ENCODE measurements around the gene OR8H1.

Gene OR8H1

GRCh38 chr11:56292154-56292553, at the start of gene OR8H1:
TSS of gene OR8H1 (minus strand) at chr11:56292254. CDS start at chr11:56291062, 1,192 bp downstream.
- no peak for DNase-seq

- no peak for DNase-seq
These were observed 48.2 kb upstream of the OR8H1 start for GRCh38 chr11:56340289-56340688.

DNA sequence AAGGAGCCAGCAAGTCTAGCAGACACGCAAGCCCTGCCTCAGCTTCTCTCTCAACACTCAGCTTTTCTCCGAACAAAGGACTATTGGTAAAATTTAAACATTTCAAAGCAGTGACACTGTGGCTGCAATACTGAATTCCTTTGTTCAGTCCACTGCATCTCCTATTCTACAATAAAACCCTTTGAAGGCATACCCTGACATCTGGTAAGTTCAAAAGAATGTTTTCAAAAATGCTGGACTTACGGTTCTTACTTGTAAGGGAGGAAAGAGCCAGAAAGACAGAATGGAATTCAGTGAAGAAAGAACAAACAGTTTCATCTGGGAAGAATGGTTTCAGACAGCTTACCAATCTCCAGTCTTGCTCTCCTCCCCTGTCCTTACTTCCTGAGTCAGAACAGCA, 41.1 kb upstream of the OR8H1 start:
- no peak for DNase-seq

DNA sequence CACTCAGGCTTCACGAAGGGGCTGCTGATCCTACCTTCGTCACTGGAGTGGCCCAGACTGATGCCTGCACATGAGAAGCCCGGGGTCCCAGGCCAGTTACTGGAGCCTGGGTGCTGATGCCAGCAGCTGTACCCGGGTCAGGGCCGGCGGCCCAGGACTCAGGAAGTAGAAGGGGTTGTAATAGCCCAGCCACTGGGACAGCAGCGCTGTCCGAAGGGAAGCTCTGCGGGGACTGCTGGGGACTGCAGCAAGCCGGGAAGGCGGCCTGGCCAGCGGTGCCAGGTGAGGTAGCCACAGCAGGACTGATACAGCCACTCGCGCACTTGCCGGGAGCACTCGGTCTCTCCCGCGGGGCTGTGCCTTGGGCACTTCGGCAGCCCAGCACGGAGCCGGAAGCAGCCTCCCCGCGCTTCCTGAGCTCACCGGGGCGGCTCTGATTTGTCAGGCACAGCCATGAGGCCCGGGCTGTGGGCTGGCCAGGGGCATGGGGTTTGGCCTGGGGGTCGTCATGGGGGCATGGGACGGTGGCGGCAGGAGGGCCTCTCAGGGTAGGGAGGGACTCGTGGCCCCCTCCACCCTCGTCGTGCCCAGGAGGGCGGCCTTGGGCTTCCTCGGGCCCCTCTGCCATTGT, 39.9 kb upstream of the OR8H1 start:
- no peak for DNase-seq

DNA sequence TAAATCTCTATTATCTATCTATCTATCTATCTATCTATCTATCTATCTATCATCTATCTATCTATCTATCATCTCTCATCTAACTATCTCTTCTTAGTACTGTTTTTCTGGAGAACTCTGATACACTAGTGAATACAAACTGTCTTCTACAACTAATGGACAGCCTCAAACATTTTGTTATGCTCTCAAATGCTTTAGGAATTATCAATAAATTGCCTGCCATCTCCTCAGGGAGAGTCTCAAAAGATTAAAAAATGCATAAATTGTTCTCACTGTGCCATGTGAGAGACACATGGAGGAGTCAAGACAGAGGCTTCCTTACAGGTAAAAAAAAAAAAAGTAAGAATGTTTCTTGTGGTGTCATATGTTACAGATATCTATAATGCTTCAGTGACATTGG, 22.8 kb upstream of the OR8H1 start, which contains the start of gene OR8K3:
OR8K3 (plus strand) TSS at position 301 of the 400 bp plus-strand sequence. CDS start 3,163 bp downstream, outside the sequence.
- no peak for DNase-seq

GRCh38 chr11:56307836-56308235, 15.8 kb upstream of the OR8H1 start:
- no peak for DNase-seq

- DNase-seq: no peak
These were observed 4.8 kb upstream of the OR8H1 start for GRCh38 chr11:56296898-56297297.

DNA sequence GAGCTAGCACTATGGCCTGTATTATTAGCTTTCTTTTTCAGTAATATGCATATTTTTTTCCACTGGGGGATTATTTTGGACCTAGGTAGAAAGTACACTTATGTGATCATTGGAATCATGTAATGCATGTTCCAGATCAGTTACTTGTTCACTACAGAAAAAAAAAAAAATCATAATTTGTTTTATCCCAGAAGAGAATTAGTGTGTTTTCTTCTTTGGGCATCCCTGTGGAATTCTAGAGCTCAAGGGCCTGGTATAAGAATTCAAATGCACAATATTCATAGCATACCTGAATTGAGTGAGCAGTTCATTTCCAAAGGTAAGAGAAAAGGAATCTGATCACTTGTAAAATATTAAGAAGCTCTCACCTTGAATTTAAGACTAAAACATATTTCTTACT, 18.2 kb downstream of the OR8H1 start, which contains the start of gene OR5T1:
OR5T1 (plus strand) TSS at position 301 of the 400 bp plus-strand sequence. CDS start 1,485 bp downstream, outside the sequence.
- no peak for DNase-seq

DNA sequence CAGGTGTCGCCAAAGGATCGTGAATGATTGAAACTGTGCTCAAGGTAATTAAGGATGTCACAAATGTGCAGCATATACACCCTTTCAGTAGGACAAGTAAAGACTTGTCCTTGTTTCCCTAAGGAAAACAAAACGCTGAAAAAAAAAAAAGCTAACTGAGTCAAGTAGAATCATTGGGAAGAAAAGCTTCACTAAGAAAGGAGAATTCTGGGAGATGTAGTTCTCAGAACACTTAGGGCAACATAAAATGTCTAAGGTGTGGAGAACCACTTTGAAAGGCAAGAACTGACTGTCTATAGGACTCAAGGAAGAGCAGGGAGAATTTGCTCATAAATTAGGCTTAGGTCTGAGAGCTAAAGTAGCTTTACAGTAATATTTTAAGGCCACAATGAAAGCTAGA, 21.0 kb downstream of the OR8H1 start:
- no peak for DNase-seq

DNA sequence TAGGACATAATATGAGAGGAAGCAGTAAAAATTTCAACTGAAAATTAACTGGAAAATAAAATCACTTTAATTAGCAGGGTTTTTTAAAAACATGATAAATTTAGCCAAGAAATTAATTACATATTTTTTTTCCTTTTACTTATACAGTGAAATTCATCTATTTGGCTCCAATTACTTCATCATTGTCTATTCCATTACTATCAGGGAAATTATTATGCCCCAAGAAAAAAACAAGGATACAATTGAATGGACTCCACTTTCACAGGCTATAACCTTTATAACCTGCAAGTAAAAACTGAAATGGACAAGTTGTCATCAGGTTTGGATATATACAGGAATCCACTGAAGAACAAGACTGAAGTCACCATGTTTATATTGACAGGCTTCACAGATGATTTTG, 40.1 kb downstream of the OR8H1 start, which contains the start of gene OR5T3:
OR5T3 (plus strand) TSS at position 301 of the 400 bp plus-strand sequence; CDS start at position 301, 0 bp downstream.
- no peak for DNase-seq

Data from CD4-positive, alpha-beta T cell treated with Interleukin-17A for 4 hours (primary cell).